ENCODE data around the gene ANKS1A. TPM values are rescaled to one million over a fixed set of nuclear protein-coding genes. Genes with fewer than 3 reads are reported as not detected.

The ANKS1A gene
- total RNA-seq, 1 donor from 2014 or later: 76.9 TPM

DNA sequence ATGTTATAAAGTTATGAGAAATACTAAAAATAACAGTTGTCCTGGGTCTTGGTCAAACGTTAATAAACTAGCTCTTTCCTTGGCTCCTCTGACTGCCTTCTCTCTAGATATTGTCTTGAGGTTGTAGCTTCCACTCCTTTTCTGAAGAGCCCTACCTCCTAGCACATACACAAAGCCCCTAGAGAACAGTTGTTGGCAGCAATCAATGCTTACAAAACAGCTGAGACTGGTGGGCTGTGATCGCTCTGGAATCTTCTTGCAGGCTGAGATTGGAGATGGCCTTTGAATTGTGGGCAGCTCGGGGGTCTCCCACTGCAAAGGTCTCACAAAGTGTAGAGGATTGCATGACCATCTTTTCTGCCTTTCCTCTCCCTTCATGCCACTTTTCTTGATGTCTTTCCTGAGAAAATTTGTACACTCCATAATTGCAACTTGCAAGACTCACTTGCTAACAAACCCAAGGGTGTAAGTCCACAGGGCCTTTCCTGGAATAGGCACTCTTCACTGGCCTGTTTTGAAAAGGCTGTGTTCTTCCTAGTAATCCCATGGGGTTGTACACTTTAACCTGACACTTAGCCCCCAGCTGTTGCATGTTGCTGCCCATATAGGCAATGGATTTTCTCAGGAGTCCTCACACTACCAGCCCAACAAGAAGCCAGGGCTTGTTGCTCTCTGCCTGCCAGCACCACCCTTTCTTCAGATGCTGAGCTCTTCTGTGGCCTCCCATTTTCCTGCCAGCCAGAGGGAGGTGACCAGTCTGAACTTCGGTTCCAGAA, 152.2 kb downstream of the ANKS1A start:
- peak overlapping the region; percentile 61 for H3K4me3 Mint-ChIP-seq (ENCODE audit: unreplicated experiment)
- H3K9me3 Mint-ChIP-seq (ENCODE audit: unreplicated experiment): peaks cover 3% of the 10 kb centered on the region
- peaks cover 1% of the 10 kb centered on the region for H3K27me3 Mint-ChIP-seq (ENCODE audit: unreplicated experiment)
- peaks cover 69% of the 10 kb centered on the region for H3K4me1 Mint-ChIP-seq (ENCODE audit: low read depth, unreplicated experiment)
- H3K27ac Mint-ChIP-seq (ENCODE audit: unreplicated experiment): peak overlapping the region; percentile 82
- TF ChIP-seq, protein P1, sequence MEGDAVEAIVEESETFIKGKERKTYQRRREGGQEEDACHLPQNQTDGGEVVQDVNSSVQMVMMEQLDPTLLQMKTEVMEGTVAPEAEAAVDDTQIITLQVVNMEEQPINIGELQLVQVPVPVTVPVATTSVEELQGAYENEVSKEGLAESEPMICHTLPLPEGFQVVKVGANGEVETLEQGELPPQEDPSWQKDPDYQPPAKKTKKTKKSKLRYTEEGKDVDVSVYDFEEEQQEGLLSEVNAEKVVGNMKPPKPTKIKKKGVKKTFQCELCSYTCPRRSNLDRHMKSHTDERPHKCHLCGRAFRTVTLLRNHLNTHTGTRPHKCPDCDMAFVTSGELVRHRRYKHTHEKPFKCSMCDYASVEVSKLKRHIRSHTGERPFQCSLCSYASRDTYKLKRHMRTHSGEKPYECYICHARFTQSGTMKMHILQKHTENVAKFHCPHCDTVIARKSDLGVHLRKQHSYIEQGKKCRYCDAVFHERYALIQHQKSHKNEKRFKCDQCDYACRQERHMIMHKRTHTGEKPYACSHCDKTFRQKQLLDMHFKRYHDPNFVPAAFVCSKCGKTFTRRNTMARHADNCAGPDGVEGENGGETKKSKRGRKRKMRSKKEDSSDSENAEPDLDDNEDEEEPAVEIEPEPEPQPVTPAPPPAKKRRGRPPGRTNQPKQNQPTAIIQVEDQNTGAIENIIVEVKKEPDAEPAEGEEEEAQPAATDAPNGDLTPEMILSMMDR (IDR thresholded peaks at IDR 0.05; ENCODE audit: partially characterized antibody, unreplicated experiment): no peak
- H3K36me3 Mint-ChIP-seq (ENCODE audit: unreplicated experiment): no peaks in the 10 kb centered on the region
- DNase-seq: no peak

DNA sequence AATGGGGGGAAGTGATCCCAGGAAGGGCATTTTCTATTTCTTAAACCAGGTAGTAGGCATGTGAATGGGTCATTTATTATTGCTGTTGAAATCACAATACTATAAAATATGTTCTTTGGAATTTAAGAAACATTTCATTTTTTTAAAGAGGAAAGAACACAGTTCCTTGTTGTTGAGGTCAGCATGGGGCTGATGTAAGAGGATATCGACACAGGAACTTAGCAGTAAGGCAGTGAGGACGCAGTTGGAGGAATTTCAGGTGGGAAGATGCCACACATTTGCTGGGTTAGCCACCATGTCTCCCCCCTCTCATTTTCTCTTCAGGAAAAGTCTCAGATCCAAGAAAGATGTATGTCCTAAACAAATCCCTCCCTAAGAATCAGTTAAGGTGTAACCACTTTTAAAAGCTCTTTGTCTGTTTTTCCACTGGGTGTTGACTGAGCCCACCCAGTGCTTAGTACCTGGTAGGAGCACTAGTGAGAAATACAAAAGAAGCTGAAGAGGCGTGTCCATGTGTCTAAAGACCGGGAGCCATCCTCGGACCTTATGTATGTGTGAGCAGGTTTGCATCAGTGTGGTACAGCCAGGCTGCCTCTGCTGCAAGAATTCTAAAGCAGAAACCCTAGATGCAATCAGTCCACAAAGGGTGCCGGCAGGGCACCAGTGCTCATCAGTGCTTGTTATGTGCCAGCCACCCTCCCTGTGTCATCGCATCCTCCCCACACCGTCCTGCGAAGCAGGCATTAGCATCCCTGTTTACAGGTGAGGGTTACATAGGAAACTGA, 153.2 kb downstream of the ANKS1A start:
- Mint-ChIP-seq H3K27me3 (ENCODE audit: unreplicated experiment) (peaks cover 1% of the 10 kb centered on the region), H3K27ac (ENCODE audit: unreplicated experiment) (peak overlapping the region; percentile 82)

DNA sequence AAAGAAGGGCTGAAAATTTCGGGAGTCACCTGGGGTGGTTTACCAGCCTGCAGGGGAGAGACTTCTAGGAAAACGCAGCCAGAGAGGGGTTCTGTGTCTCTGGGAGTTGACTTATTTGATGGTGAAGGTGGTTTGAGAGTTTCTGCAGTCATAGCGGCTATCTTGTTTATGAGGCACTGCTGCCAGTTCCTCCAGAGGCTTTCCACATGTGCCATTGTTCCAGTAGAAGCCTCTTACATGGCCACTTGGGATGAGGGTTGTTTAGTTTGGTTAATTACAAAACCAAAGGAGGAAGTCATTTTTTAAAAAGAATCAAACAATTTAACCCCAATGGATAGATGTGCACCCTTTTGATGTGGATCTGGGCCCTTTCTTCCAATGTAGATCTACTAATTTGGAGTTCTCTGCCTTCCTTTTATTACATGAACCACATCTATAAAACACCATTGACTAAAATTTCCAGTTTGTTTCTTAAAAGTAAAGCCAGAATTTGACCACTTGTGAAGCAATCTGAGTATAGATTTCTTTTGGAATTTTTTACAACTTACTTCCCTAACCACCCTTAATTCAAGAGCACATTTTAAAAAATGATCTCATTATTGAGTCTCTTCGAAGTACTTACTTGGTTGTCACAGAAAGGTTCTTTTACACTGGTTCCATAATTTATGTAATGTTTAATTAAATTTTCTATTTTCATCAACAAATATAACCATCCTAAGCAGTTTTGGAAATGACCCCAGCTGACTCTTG, 154.5 kb downstream of the ANKS1A start:
- DNase-seq: no peak
- Mint-ChIP-seq H3K27ac (ENCODE audit: unreplicated experiment) (peak overlapping the region; percentile 94), H3K4me1 (ENCODE audit: low read depth, unreplicated experiment) (peaks cover 75% of the 10 kb centered on the region), H3K27me3 (ENCODE audit: unreplicated experiment) (peaks cover 7% of the 10 kb centered on the region), H3K9me3 (ENCODE audit: unreplicated experiment) (peaks cover 10% of the 10 kb centered on the region), H3K4me3 (ENCODE audit: unreplicated experiment) (peak overlapping the region; percentile 8), H3K36me3 (ENCODE audit: unreplicated experiment) (no peaks in the 10 kb centered on the region)
- TF ChIP-seq, protein P1 (IDR thresholded peaks at IDR 0.05; ENCODE audit: partially characterized antibody, unreplicated experiment): no peak

More for the DNA sequence above, 153.2 kb downstream of the ANKS1A start:
- TF ChIP-seq, protein P1 (IDR thresholded peaks at IDR 0.05; ENCODE audit: partially characterized antibody, unreplicated experiment): no peak
- no peaks in the 10 kb centered on the region for H3K36me3 Mint-ChIP-seq (ENCODE audit: unreplicated experiment)
- H3K4me3 Mint-ChIP-seq (ENCODE audit: unreplicated experiment): peak overlapping the region; percentile 48
- H3K9me3 Mint-ChIP-seq (ENCODE audit: unreplicated experiment): peaks cover 3% of the 10 kb centered on the region
- DNase-seq: no peak
- peaks cover 75% of the 10 kb centered on the region for H3K4me1 Mint-ChIP-seq (ENCODE audit: low read depth, unreplicated experiment)

DNA sequence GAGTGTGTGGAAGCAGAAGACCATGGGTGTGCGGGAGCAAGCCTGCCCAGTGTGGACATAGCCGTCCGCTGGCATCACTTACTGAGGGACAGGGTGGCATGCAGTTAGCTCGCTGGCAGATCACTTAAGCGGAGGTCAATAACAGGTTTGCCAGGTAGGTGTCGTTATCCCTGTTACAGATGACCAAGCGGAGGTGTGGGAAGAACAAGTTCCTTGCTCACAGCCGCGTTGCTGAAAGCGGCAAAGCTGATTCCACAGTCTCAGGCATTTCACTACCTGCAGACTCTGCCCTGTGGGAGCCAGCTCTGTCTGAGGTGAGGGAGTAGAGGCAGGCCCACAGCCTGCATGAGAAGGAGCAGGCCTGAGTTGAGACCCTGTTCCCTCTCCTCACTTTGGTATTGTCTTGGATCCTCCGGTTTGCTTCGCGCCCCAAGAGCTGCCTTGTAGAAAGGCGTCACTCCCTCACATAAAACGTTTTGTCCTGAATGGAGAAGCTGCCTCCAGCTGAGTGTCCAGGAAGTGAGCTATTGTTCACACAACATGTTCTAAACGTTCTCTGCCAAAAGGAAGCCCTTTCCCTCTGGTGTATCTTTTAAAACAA, 155.2 kb downstream of the ANKS1A start:
- H3K27me3 Mint-ChIP-seq (ENCODE audit: unreplicated experiment): peaks cover 7% of the 10 kb centered on the region
- peaks cover 75% of the 10 kb centered on the region for H3K4me1 Mint-ChIP-seq (ENCODE audit: low read depth, unreplicated experiment)
- H3K4me3 Mint-ChIP-seq (ENCODE audit: unreplicated experiment): peak overlapping the region; percentile 27
- no peaks in the 10 kb centered on the region for H3K36me3 Mint-ChIP-seq (ENCODE audit: unreplicated experiment)
- peaks cover 10% of the 10 kb centered on the region for H3K9me3 Mint-ChIP-seq (ENCODE audit: unreplicated experiment)
- TF ChIP-seq, protein P1 (IDR thresholded peaks at IDR 0.05; ENCODE audit: partially characterized antibody, unreplicated experiment): no peak
- DNase-seq: no peak
- H3K27ac Mint-ChIP-seq (ENCODE audit: unreplicated experiment): peak overlapping the region; percentile 94
